Esophagus muscularis mucosa (tissue), 3 donors: ENCODE results near the gene KANK2.

Experiments
- CTCF ChIP-seq, 3 experiments: fragments of 200-600 bp in 2 of 3; fragments of 450-650 bp in 1 of 3; sonication (generic) in 2 of 3; IDR thresholded peaks; one replicate each; pipeline ENCODE4 v1.5.1; 2017 to 2019; ENCODE audit warnings: antibody characterized with exemption in 3 of 3, mild to moderate bottlenecking in 2 of 3, moderate library complexity in 1 of 3
- POLR2A ChIP-seq: fragments of 450-650 bp; IDR thresholded peaks from one replicate; pipeline ENCODE4 v1.6.1; 2017; ENCODE audit warnings: antibody characterized with exemption, moderate library complexity, mild to moderate bottlenecking, low read depth

- TF ChIP-seq CTCF (IDR thresholded peaks at IDR 0.05) (no peak), POLR2A (no peak)
These were observed 9.9 kb downstream of the KANK2 start for GRCh38 chr19:11187441-11187840.
